ENCODE results near the gene WFIKKN1. TPM values are rescaled to one million over a fixed set of nuclear protein-coding genes. Genes with fewer than 3 reads are reported as not detected.

Gene WFIKKN1
- total and polyA plus RNA-seq, 10 donors: 0.15 to 1.8 (median 0.94) TPM

DNA sequence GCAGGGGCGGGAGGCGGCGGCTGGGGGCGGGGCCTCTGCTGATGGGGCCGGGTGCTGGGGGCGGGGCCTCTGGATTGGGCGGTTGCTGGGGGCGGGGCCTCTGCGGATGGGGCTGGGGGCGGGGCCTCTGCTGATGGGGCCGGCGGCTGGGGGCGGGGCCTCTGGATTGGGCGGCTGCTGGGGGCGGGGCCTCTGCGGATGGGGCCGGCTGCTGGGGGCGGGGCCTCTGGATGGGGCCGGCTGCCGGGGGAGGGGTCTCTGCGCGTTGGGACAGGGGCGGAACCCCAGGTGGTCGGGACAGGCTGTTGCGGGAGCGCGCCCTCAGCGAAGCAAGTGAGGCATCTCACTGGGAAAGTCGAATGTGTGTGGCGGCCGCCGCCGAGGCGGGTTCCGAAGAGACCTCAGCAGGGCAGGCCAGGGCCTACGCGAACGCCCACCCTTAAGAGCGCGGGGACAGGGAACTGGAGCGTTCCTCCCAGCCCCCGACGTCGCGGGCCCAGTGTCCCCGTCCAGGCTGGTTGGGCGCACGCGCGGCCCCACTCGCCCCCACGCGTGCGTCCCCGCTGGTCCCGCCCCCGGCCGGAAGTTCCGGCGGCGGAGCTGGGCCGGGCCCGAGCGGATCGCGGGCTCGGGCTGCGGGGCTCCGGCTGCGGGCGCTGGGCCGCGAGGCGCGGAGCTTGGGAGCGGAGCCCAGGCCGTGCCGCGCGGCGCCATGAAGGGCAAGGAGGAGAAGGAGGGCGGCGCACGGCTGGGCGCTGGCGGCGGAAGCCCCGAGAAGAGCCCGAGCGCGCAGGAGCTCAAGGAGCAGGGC lies 49.2 kb downstream of the WFIKKN1 start, which contains the start of gene STUB1:
TSS of gene STUB1 (plus strand) at position 597 of the 811 bp plus-strand sequence. CDS start at position 713, 116 bp downstream.
- H3K4me1 ChIP-seq: peaks cover 34 to 83% (median 69%) of the 10 kb centered on the region in 6 donors
- intact Hi-C loops (cut with DNase I; ENCODE audit: low total_unique reads): no loop called here
- H3K4me3 ChIP-seq: peak within 1 kb of the TSS; percentile 65 to 93 (median 76)
- H3K27ac ChIP-seq: peak within 1 kb of the TSS; percentile 64 to 97 (median 92)
- peak; percentile 96 for DNase-seq
- no peaks in the 10 kb centered on the region for H3K9me3 ChIP-seq
- H3K36me3 ChIP-seq: peaks cover 0 to 24% (median 17%) of the 10 kb centered on the region in 6 donors
- WGBS, 5 donors: 0 to 2% (median 2%) methylated on average over 29 to 91 of the region's 91 CpGs
- peaks cover 0 to 31% (median 15%) of the 10 kb centered on the region in 7 donors for H3K27me3 ChIP-seq (replicated peaks in 1 of 7)
- TF ChIP-seq, protein P1, sequence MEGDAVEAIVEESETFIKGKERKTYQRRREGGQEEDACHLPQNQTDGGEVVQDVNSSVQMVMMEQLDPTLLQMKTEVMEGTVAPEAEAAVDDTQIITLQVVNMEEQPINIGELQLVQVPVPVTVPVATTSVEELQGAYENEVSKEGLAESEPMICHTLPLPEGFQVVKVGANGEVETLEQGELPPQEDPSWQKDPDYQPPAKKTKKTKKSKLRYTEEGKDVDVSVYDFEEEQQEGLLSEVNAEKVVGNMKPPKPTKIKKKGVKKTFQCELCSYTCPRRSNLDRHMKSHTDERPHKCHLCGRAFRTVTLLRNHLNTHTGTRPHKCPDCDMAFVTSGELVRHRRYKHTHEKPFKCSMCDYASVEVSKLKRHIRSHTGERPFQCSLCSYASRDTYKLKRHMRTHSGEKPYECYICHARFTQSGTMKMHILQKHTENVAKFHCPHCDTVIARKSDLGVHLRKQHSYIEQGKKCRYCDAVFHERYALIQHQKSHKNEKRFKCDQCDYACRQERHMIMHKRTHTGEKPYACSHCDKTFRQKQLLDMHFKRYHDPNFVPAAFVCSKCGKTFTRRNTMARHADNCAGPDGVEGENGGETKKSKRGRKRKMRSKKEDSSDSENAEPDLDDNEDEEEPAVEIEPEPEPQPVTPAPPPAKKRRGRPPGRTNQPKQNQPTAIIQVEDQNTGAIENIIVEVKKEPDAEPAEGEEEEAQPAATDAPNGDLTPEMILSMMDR (IDR thresholded peaks at IDR 0.05 in 8 of 11, conservative IDR thresholded peaks at IDR 0.05 in 3 of 11): no peak
- peak in 2 of 3 donors; percentile 24 to 40 for TF ChIP-seq POLR2A (IDR thresholded peaks at IDR 0.05)
- peak; percentile 79 to 87 (median 80) for TF ChIP-seq POLR2AphosphoS5 (IDR thresholded peaks at IDR 0.05)

DNA sequence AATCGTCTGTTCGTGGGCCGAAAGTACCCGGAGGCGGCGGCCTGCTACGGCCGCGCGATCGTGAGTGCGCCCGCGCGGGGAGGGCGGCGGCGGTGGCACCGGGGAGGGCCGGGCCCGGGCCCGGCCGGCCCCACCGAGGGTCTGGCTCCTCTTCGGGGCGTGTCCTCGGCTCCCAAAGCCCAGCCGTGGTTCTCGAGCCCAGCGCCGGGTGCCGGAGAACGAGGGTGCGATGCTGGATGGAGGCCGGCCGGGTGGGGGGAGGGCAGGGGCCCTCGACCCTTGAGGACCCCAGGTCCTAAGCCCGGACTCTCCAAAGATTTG lies 49.8 kb downstream of the WFIKKN1 start:
- no peak for DNase-seq
- Histone ChIP-seq H3K4me1 (peaks cover 34 to 83% (median 69%) of the 10 kb centered on the region in 6 donors), H3K27ac (peak overlapping the region; percentile 64 to 97 (median 92)), H3K27me3 (replicated peaks in 1 of 7) (peaks cover 0 to 26% (median 10%) of the 10 kb centered on the region in 7 donors), H3K9me3 (no peaks in the 10 kb centered on the region), H3K36me3 (peaks cover 0 to 30% (median 17%) of the 10 kb centered on the region in 6 donors), H3K4me3 (peak overlapping the region; percentile 65 to 93 (median 76))
- intact Hi-C loops (cut with DNase I; ENCODE audit: low total_unique reads): no loop called here
- TF ChIP-seq POLR2AphosphoS5 (IDR thresholded peaks at IDR 0.05) (no peak), POLR2A (IDR thresholded peaks at IDR 0.05) (no peak)
- TF ChIP-seq, protein P1 (IDR thresholded peaks at IDR 0.05 in 8 of 11, conservative IDR thresholded peaks at IDR 0.05 in 3 of 11): no peak
- 0 to 1% (median 0%) methylated on average over 5 to 38 of the region's 38 CpGs for WGBS, 5 donors

DNA sequence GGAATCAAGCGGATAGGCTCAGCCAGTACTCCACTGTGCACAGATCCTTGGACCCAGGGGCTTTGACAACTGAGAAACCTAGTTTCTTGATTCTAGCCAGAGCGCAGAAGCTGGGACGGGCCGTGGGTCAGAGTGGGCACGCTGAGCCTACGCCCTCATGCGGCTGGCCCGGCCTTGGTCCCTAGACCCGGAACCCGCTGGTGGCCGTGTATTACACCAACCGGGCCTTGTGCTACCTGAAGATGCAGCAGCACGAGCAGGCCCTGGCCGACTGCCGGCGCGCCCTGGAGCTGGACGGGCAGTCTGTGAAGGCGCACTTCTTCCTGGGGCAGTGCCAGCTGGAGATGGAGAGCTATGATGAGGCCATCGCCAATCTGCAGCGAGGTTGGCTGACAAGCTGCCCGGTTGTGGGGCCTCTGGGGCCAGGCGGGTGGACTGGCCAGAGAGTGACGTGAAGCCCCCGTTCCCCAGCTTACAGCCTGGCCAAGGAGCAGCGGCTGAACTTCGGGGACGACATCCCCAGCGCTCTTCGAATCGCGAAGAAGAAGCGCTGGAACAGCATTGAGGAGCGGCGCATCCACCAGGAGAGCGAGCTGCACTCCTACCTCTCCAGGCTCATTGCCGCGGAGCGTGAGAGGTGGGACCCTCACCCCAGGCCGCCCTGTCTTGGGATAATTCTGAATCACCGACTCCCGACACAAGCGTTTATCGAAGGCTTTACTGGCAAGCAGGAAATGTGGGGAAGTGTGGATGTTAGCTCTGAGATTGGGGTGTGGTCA lies 50.4 kb downstream of the WFIKKN1 start:
- TF ChIP-seq POLR2AphosphoS5 (IDR thresholded peaks at IDR 0.05): peak in 2 of 3 donors; percentile 31 to 66
- TF ChIP-seq POLR2A (IDR thresholded peaks at IDR 0.05): no peak
- TF ChIP-seq, protein P1 (IDR thresholded peaks at IDR 0.05 in 8 of 11, conservative IDR thresholded peaks at IDR 0.05 in 3 of 11): no peak
- 47 to 90% (median 52%) methylated on average over 26 to 44 of the region's 44 CpGs for WGBS, 5 donors
- peaks cover 30 to 83% (median 70%) of the 10 kb centered on the region in 6 donors for H3K4me1 ChIP-seq
- H3K27me3 ChIP-seq (replicated peaks in 1 of 7): peaks cover 0 to 20% (median 10%) of the 10 kb centered on the region in 7 donors
- peak overlapping the region; percentile 64 to 97 (median 92) for H3K27ac ChIP-seq
- intact Hi-C loops (cut with DNase I; ENCODE audit: low total_unique reads): no loop called here
- peak; percentile 82 for DNase-seq
- H3K4me3 ChIP-seq: peak overlapping the region; percentile 65 to 93 (median 76)
- peaks cover 0 to 35% (median 19%) of the 10 kb centered on the region in 6 donors for H3K36me3 ChIP-seq
- no peaks in the 10 kb centered on the region for H3K9me3 ChIP-seq

Measured in spleen (tissue), 11 donors.